ENCODE results near the gene BABAM2.

- no peak for TF ChIP-seq EZH2phosphoT487 (IDR thresholded peaks at IDR 0.05; ENCODE audit: insufficient read depth, low read depth)
- no peak for TF ChIP-seq EZH2 (IDR thresholded peaks at IDR 0.05; ENCODE audit: insufficient read depth, poor library complexity, severe bottlenecking)
Measured at GRCh38 chr2:27843992-27844391, 46.5 kb upstream of the BABAM2 start.
